ENCODE measurements around the gene ETFB.

The ETFB gene

DNA sequence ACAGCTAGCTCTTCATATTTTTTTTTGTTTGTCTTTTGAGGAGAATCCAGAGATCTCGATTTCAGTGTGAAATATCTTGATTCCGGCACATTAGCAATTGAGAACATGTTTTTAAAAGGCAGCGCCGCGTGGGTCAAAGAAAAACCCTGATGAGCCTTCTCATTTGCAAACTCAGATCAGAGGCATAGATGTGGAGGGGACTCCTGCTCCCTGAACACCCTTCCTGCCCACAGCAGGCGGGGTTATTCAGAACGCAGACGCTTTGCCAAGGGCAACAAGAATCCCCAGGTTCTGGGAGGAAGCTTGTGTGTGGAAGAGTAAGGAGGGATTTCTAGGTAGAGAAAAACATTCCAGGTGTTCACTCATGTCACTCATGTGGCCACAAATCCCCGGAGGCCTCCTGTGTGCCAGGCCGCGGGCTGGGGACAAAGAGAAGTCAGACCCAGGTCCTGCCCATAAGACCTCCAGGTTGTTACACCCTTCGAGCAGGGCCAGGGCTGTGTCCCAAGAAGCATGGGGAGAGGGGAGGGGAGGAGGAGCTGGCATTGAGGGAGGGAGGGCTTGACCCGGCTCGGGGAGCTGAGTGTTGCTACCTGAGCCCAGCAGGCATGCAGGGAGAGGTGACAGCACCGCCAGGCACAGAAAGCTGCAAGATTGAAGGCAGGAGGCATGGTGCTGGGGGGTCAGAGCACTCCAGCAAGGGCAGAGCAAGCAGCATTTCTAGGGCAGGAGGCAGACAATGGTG, 70.6 kb downstream of the ETFB start:
- no peak for DNase-seq (ENCODE audit: low read depth)
